Right lobe of liver (tissue), 4 donors: ENCODE results near the gene MAP1B.

Source experiments
- POLR2A ChIP-seq: fragments of 450-650 bp; IDR thresholded peaks from one replicate; pipeline ENCODE4 v1.6.1; 2017; ENCODE audit warnings: antibody characterized with exemption, mild to moderate bottlenecking
- TF ChIP-seq, protein P1 (sequence below), 4 donors: fragments of 200-600 bp in 3 of 4; fragments of 450-650 bp in 1 of 4; IDR thresholded peaks; one replicate each; pipeline versions ENCODE4 v1.5.1 to v1.8.0; 2016 to 2022; ENCODE audit warnings: antibody characterized with exemption in 4 of 4, mild to moderate bottlenecking in 2 of 4
- donor health status: DM: no; HTN: no; CAD: no.
- donor health status: DM: no; HTN: no; CAD: no.
- donor health status: DM: no; HTN: yes; CAD: no.

DNA sequence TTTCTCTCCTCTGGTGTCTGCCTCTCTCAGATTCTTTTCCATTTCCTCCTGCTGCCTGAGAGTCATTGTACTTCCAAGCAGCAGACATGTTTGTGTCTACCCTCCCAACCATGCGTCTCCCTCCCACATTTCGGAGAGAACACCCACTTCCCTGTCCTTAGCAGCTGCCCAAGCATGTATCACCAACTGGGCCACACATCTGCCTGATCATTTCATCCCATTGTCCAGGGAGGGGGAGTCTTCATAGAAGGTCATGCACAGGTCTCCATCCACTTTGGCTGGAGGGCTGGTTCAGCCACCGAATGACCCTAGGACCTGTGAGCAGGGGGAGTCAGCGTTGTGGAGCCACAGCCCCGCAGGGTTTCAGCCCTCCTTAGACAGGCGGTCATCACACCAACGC is 75.4 kb downstream of the MAP1B start:
- TF ChIP-seq, protein P1, sequence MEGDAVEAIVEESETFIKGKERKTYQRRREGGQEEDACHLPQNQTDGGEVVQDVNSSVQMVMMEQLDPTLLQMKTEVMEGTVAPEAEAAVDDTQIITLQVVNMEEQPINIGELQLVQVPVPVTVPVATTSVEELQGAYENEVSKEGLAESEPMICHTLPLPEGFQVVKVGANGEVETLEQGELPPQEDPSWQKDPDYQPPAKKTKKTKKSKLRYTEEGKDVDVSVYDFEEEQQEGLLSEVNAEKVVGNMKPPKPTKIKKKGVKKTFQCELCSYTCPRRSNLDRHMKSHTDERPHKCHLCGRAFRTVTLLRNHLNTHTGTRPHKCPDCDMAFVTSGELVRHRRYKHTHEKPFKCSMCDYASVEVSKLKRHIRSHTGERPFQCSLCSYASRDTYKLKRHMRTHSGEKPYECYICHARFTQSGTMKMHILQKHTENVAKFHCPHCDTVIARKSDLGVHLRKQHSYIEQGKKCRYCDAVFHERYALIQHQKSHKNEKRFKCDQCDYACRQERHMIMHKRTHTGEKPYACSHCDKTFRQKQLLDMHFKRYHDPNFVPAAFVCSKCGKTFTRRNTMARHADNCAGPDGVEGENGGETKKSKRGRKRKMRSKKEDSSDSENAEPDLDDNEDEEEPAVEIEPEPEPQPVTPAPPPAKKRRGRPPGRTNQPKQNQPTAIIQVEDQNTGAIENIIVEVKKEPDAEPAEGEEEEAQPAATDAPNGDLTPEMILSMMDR (IDR thresholded peaks at IDR 0.05), result no peak
- TF ChIP-seq POLR2A, result no peak
